ENCODE results near the gene PKDCC.

DNA sequence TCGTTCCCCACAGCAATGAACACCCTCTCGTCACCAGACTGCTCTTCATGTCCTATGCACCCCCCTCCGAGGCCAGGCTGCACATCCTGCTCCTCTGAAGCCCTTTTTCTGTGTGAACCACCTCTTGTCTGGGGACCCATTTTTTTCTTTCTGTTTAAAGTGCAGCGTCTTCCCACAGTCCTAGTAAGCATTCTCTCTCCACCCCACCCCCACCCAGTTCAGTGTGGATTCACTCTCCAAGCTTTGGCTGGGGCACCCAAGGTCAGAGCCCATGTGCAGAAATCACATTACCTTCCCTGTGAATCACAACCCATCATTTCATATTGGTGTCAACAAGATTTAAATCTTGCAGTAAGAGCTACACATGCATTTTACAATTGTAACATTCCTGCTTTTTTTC, 26.4 kb upstream of the PKDCC start:
- TF ChIP-seq, protein P1, sequence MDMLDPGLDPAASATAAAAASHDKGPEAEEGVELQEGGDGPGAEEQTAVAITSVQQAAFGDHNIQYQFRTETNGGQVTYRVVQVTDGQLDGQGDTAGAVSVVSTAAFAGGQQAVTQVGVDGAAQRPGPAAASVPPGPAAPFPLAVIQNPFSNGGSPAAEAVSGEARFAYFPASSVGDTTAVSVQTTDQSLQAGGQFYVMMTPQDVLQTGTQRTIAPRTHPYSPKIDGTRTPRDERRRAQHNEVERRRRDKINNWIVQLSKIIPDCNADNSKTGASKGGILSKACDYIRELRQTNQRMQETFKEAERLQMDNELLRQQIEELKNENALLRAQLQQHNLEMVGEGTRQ (IDR thresholded peaks at IDR 0.05; ENCODE audit: low read length): no peak
- TF ChIP-seq CREB1 (IDR thresholded peaks at IDR 0.05) (no peak), MAFK (IDR thresholded peaks at IDR 0.05; ENCODE audit: low read depth, low read length) (no peak), CTCF (IDR thresholded peaks at IDR 0.05; ENCODE audit: control extremely low read depth in 1 of 3, insufficient read depth in 1 of 3, low read depth in 1 of 3, low read length in 3 of 3) (no peak), POLR2A (IDR thresholded peaks at IDR 0.05; ENCODE audit: control extremely low read depth in 1 of 2, low read depth in 2 of 2, low read length in 2 of 2) (no peak), CBX8 (IDR thresholded peaks at IDR 0.05; ENCODE audit: borderline replicate concordance, low read depth, low read length) (no peak), RFX5 (IDR thresholded peaks at IDR 0.05; ENCODE audit: borderline replicate concordance, low read depth, low read length) (no peak), HDAC6 (IDR thresholded peaks at IDR 0.05; ENCODE audit: low read depth, low read length) (no peak), CHD2 (IDR thresholded peaks at IDR 0.05; ENCODE audit: low read length) (no peak), ASH2L (IDR thresholded peaks at IDR 0.05; ENCODE audit: low read length) (no peak)
